GM12873 (cell line): Measurements from ENCODE around the gene EFR3B.

Source experiments
- CTCF ChIP-seq: IDR thresholded peaks from 2 replicates; pipeline ENCODE4 v1.5.1; 2012; ENCODE audit warnings: low read depth, mild to moderate bottlenecking, moderate library complexity, low read length, control low read depth; ENCODE audit not compliant: insufficient read depth; ENCODE audit errors: missing control alignments

EFR3B gene

GRCh38 chr2:25170888-25171287, 129.0 kb downstream of the EFR3B start:
- TF ChIP-seq CTCF: peak; percentile 24

- TF ChIP-seq CTCF: no peak
These were observed 131.8 kb downstream of the EFR3B start for GRCh38 chr2:25173719-25174118.

- no peak for TF ChIP-seq CTCF
These were observed 132.5 kb downstream of the EFR3B start for GRCh38 chr2:25174192-25174861.

- no peak for TF ChIP-seq CTCF
These were observed 134.3 kb downstream of the EFR3B start for GRCh38 chr2:25176138-25176537.

- TF ChIP-seq CTCF: no peak
These were observed 134.8 kb downstream of the EFR3B start for GRCh38 chr2:25176541-25177181.

- TF ChIP-seq CTCF: no peak
These were observed 135.3 kb downstream of the EFR3B start for GRCh38 chr2:25177211-25177611.

- no peak for TF ChIP-seq CTCF
These were observed 137.1 kb downstream of the EFR3B start for GRCh38 chr2:25178976-25179375.
